Stimulated activated CD8-positive, alpha-beta memory T cell treated with anti-CD3 and anti-CD28 coated beads, Interleukin-4, amount 100 ng/mL, for 4 hours (primary cell): ENCODE data around the gene AIRE.
"Not testable (repeated sequence)": the region's sequence is repeated elsewhere in the genome, so short reads cannot be mapped to it uniquely, and the experiment has no call there.

Source experiments
- DNase-seq, 2 donors: peaks; one replicate each; pipeline ENCODE4 v3.0.0-alpha.2; 2020; ENCODE audit warnings: low read depth in 2 of 2, low spot score in 1 of 2

The AIRE gene

DNA sequence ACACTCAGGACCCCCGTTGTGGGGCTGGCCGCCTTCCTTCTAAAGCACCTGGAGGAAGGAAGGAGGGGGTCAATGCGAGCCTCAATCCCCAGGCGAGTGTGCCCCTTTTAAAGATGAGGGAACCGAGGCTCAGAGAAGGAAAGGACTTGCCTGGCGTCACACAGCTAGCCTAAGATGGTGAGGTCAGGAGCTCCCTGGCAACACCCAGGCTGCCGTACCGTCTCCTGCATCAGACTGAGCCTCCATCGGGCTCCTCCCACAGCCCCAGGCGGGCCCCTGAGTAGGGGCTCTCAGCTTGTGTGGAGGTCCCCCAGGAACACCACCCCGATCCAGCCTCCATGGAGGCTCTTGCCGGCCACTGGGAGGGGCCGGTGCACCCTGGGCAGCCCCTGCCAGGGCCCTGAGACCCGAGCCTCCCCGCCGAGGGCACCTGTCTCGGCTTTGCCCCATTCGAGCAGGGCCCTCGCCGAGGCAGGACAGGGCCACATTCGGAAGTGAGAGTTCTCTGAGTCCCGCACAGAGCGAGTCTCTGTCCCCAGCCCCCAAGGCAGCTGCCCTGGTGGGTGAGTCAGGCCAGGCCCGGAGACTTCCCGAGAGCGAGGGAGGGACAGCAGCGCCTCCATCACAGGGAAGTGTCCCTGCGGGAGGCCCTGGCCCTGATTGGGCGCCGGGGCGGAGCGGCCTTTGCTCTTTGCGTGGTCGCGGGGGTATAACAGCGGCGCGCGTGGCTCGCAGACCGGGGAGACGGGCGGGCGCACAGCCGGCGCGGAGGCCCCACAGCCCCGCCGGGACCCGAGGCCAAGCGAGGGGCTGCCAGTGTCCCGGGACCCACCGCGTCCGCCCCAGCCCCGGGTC lies at the start of gene AIRE:
Gene AIRE (plus strand): TSS at position 739 of the 855 bp plus-strand sequence. CDS start 131 bp downstream, outside the sequence.
- no peak for DNase-seq

DNA sequence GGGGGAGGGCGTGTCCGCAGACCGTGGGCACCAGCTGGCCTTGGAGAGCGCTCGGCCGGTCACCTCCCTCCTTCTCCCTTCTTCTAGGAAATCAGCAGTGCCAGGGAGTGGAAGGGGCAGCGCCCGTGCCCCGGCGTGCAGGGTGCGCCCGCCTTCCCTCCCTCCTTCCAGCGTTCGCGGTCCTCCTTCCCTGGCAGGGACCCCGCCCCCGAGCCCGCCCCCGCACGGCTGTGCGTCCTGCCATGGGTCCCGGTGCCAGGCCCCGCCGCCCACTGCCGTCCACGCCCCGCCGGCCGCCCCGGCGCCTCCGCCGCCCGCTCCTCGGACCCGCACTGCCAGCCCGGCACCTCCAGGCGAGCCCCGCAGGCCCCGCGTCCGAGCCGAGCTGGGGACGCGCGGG lies 45.3 kb upstream of the AIRE start:
- DNase-seq = not testable (repeated sequence)

DNA sequence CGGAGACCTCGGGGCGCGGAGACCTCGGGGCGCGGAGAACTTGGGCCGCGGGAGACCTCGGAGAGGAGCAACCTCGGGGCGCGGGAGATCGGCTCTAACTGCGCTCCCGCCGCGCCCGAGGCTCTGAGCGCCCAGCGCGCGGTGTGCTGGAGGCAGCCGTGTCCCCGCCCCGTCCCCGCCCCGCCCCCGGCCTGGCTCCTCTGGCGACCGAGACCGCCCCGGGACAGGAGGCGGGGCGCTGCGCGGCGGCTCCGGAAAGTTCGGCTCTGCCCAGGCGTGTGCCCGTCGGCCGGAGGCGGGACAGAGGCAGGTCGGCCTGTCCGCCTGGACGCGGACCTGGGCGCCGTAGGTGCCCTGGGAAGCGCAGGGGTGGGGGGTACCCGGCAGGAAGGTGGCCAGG lies 44.8 kb upstream of the AIRE start, which contains the start of gene ICOSLG:
Gene ICOSLG (minus strand): TSS at position 102 of the 400 bp plus-strand sequence. CDS start 126 bp downstream, outside the sequence.
- not testable (repeated sequence) for DNase-seq

DNA sequence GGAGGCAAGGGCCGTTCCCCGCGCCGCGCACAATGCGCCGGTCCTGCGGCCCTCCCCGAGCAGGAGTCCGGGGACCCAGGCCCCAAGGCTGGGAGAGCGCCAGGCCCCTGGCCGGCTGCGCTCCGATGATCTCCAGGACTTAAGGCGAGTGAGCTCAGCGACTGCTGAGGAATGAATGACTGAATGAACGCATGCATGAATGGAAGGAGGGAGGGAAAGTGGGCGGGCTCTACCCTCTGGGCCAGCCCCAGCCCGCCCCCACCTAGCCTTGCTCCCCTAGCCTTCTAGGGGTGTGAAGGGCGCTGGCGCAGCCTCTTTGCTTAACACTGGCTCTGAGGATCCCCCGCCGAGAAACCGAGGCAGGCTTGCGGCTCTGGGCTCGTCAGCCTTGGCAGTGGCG lies 44.4 kb upstream of the AIRE start:
- DNase-seq = not testable (repeated sequence)

DNA sequence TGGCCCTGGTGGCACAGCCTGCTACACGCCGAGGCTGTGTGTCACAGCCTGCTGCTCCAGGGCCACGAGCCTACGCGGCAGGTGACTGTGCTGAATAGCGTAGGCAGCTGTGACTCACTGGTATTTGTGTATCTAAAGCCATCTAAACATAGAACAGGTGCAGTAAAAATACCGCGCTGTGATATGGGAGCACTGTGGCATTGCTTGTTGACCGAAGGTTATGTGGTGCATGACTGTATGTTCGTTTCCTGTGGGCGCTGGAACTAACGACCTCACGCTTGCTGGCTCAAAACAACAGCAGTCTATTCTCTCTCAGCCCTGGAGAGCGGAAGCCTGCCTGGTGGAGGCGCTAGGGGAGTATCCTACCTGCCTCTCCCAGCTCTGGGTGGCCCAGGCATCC lies 41.7 kb upstream of the AIRE start:
- not testable (repeated sequence) for DNase-seq

DNA sequence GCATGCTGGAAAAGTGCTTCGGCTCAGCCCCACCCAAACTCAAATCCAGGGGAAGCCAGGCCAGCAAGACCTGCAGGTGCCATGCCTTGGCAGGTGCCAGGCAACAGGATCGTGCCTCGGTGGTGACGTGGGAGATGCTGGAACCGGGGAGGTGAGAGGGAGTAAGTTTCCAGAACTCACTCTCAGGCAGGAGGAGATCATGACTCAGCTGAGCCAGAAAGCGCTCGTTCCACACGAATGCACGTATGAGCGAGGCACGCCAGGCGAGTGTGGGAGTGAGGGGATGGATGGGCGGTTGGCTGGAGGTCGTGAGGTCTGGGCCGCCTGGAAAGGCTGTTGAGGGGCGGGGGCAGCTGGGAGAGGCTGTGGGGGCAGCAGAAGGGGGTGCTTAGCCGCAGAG lies 37.8 kb upstream of the AIRE start:
- DNase-seq = not testable (repeated sequence)

DNA sequence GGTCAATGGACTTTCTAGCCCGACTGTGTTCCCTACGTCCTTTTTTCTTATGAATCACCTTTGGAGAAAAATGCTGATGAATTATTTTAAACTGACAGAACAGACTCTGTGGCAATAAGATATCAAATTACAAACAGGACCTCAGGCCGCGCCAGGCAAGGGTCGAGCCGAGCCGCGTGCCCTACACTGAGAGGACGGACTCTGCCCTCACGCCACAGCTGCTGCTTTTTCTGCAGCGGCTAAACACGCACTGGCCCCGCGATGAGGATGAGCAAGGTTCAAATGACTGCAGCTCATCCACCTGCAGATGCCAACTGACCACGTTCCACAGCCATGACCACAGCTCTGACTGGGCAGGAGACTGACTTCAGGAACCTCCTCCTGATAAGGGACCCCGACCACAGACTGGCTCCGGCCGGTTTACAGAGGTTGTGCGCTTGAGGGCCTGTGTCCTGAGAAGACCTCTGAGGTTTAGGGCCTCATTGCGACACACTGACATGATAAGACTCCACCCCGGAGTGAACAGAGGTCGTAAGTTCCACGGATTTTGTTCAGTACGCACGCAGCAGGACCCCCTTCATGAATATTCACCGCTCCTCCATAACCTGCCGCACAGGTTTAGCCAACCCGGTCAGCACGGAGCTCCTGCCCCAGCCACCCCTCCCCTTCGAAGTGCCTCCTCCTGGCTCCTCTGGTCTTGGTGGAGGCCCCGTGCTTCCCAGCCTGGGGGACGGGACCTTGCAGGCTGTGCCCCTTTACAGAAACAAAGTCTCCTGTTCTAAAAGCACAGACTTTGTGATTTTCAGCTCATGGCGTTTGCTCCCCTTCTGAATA lies 36.3 kb upstream of the AIRE start:
- not testable (repeated sequence) for DNase-seq

DNA sequence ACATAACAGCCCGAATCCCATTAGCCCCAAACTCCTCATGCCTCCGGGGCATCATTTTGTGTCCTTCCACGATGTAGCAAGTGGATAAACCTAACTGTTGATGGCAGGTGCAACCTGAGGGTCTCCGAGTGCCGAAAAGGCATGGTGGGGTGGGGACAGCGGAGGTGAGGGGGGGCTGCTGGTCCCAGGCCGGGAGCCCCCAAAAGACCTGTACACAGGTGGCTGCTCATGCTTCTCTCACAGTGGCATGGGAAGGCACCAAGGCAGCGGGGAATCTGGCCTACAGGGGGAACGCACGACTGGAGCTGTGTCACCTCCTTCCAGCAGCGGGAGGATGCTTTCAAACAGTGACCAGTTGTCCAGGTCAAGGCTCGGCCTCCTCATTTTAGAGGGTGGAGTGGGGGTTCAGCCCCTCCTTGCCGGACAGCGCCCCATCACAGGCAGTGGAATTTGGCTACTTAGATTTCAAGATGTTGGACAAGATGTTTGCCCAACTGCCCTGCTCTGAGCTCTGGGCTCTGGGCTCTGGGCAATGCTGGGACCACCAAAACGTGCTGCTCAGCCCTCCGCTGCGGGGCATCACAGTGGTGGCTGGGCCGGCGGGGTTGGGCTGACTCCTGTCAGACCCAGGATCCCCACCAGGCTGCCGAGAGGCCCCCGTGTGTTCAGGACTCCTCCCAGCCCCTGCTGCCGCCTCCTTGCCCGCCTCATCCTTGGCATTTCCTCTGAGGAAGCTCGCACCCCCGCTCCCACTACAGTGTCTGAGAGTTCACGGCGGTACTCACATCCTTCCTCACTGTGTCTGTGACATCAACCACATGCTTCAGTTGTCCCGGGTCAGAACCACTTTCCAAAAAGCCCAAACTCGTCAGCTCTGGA lies 31.6 kb upstream of the AIRE start:
- no peak for DNase-seq

DNA sequence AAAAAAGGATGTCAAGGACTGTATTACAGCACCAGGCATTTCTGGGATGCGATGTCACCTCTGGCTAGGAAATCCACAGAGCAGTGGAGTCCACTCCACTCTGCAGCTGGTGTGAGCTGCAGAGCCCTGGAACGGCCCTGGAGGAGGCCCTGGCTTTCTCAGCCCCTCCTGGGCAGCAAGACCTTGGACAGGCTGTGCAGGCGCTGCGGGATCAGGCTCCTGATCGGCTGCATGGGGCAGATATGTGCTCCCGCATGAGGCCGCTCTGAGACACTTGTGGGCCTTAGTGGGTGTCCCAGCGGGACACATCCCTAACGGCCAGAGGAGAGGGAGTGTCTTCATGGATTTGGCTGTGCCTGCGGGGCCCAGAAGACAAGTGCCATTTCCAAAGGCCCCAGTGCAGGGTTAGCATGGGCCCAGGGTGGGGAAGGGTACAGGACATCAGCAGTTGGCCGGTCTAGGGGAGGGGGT lies 30.1 kb upstream of the AIRE start:
- DNase-seq = no peak

DNA sequence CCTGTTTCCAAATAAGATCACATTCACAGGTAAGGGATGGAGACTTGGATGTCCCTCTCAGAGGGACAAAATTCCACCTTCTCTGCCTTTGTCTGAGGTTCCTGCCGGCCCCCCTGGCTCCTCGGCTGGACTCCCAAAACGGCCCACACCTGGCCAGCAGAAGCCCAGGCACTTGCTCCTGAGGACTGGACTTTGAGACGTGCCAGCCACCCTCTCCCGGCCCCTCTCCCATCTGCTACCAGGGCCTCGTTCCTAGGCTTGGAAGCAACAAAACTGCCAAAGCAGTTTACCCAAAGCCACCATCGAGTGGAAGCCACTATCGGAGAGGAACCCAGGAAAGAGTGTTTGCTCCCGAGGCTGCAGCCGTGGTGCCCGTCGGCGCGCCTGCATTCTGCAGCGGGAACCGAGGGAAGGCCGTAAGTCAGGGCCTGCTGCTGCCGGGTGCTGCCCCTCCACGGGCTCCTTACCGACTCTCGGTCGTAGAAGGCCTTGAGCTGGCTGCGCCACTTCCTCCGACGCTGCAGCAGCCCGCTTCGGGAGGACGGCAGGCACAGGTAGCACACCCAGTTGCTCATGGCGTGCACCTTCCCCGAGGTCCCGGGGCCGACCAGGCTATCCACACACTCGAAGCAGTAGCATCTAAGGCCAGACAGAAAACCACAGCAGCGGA lies 27.5 kb upstream of the AIRE start:
- no peak for DNase-seq

DNA sequence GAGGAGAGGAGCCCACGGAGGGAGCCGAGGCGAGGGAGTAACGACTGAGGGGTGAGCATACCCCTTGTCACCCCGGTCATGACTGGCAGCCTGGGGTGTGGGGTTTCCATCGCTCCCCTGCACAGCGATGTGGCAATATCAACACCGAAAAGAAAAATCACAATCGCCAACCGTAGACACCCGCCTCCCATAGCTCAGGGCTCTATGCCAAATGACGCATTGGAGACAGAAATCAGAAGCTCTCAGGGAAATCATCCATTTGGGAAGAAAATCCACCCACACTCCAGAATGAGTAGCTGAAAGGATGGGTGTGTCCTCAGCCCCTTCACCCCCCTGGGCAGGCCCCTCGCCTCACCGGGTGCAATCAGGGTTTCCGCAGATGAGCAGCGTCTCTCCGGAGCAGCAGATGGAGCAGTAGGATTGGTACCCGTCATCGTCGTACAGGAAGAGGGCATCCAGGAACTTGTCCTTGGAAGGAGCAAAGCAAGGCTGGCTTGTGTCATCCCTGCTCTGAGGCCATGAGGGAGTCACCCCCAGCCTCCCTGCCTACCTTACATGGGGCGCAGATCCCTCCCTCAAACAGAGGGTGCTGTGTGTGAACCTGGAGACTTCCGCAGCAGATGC lies 26.5 kb upstream of the AIRE start:
- no peak for DNase-seq

DNA sequence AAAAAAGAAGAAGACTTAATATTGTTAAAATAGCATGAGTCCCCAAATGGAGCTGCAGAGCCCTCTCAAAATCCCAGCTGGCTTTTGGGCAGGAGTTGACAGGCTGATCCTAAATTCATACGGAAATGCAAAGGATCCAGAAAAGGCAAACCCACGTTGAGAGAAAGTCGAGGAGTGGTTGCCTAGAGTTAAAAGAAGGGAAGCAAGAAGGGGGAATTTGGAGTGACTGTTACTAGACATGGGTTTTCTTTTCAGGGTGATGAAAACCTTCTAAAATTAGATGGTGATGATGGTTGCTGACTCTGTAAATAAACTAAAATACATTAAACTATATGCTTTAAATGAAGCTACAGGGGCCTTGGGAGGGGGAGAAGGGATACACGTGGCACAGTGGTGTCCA lies 25.6 kb upstream of the AIRE start:
- no peak for DNase-seq

DNA sequence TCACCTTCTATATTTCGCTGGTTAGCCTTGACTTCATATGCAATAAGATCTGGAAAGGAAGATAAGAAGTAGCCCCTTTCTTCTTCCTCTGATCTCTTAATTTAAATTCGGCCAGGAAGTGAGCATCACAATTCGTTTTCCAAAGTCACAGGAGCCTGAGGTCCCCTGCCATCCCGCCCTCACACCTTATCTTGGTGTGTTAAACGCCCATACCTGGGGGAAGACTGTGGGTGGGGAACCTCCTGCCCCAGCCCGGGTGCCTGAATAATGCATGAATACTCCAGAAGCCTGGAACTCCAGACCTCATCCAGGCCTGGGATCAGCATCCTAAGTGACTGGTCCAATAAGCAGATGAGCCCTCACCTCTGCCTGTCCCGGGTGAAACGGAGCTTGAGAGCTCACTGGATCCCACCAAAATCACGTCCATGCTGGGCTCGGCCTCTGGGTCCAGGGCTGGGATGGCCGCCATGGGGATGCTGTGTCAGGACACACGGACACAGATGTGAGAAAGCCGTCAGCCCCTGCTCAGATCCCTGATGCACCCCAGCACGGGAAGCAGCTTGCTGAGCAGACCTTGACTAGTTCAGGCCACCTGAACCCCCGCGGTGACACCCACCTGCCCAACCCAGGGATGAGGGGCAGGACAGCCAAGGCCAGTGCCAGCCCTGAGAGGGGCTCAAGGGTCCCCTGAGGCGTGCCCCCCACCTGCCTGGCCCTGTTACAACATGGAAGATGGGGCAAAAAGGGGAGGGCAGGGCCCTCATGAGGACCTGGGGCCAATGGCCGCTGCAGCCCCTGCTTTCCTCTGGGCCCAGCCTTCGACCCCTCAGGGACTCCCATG lies 24.7 kb upstream of the AIRE start:
- DNase-seq = no peak

DNA sequence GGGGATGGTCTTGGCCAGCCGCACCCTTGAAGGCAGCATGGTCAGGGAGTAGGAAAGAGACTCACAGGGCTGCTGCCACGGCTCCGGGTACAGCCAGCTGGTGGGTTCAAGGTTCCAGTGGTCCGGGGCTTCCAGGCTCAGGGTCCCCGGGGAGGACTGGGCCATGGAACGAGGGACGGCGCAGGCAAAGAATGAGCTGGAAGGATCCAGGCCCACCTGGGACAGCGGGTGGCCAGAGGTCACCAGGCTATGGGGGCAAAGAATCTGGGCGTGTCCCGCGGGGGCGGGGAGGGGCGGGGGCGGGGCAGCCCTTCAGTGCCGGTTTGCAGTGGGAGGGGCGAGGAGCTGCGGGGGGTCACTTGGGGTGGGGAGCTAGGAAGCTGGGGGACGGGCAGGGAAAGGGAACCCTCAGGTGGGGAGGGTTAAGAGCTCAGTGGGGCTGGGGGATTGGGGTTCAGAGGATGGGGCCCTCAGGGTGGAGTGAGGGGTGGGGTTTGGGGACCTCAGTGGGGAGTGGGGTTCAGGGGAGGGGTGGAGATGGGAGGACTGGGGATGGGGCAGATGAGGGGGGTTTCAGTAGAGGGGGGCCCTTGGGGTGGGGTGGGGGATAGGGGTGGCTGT lies 23.9 kb upstream of the AIRE start, which contains the start of gene DNMT3L:
Gene DNMT3L (minus strand): TSS at position 223 of the 621 bp plus-strand sequence. CDS start 638 bp downstream, outside the sequence.
- DNase-seq = no peak

DNA sequence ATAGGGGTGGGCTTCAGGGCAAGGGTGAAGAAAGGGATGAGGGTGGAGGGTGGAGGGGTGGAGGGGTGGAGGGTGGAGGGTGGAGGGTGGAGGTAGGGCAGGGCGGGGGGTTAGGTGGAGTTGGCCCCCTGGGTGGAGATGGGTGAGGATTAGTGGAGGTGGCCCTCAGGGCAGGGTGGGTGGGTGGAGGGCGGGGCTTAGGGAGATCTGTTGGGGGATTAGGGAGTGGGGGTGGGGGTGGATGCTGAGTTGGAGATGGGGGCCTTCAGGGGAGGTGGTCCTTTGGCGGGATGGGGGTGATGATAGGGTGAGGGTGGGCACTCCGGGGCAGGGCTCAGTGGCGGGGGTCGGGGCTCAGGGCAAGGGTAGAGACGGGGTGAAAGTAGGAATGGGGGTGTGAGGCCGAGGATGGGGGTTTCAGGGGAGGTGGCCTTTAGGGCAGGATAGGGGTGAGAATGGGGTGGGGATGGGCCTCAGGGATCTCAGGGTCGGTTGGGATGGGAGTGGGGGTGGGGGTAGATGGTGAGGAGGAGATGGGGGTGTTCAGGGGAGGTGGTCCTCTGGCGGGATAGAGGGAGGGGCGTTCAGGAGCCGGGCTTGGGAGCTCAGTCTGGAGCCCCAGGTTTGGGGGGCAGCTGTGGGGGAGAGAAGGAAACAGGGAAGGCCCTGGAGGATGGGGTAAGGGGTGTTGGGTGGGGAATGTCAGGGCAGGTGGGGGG lies 23.2 kb upstream of the AIRE start:
- no peak for DNase-seq

DNA sequence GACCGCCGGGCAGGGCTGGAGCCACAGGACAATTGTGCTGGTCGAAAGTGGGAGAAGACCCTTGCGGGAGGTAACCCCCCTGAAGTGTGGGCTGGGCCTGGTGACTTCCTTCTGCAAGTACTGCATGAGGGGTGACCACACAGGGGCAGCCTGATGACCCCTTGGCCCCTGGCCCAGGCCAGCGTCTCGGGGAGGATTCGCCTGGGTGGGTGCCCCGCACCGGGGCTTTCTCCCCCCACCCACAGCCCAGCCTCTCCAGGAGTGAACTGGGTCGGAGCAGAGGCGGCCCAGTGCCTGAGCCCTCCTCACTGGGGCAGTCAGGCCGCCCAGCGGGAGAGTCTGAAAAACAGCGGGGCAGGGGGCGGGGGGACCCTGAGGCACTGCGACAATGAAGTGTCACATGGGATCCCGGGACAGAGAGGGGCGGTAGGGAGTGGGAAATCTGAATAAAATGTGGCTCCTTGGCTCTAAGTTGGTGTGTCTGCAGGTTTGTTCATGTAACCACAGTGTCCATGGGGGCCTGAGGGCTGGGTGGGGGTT lies 22.4 kb upstream of the AIRE start:
- DNase-seq = no peak

DNA sequence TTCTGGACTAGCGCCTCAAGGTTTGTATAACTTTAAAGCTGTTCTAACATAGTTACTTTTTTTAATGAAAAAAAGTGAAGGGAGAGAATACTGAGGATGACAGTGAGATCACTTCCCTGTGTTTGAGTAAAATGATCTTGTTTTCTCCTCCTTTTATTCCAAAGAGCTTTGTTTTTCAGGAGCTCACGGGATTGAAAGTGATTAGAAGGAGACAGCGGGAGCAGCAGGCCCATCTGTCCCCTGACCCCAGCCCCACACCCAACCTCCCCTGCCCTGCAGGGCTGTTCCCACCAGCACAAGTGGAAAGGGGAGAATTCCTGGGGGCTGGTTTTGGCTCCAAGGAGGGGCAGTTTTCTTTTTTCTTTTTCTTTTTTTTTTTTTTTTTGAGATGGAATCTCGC lies 21.9 kb upstream of the AIRE start:
- no peak for DNase-seq
